GM18511 (cell line): ENCODE measurements around the gene ATP13A5.

Experiments used
- ATAC-seq: cut with Tn5 transposase; IDR thresholded peaks from one replicate; pipeline ENCODE4 v1.9.1; 2021; ENCODE audit warnings: mild to moderate bottlenecking, moderate library complexity; ENCODE audit not compliant: unreplicated experiment

Gene ATP13A5

GRCh38 chr3:193378706-193379105 lies at the start of gene ATP13A5:
Gene ATP13A5 (minus strand): TSS chr3:193378753. CDS start chr3:193378725, 28 bp downstream.
- no peak for ATAC-seq

GRCh38 chr3:193418576-193419373 lies 40.2 kb upstream of the ATP13A5 start:
- ATAC-seq: no peak

GRCh38 chr3:193416629-193417028 lies 38.1 kb upstream of the ATP13A5 start:
- no peak for ATAC-seq

- no peak for ATAC-seq
Measured at GRCh38 chr3:193407688-193408087, 29.1 kb upstream of the ATP13A5 start.

- no peak for ATAC-seq
Measured at GRCh38 chr3:193407112-193407511, 28.6 kb upstream of the ATP13A5 start.

GRCh38 chr3:193403307-193403706 lies 24.8 kb upstream of the ATP13A5 start:
- ATAC-seq: no peak

GRCh38 chr3:193400304-193400703 lies 21.8 kb upstream of the ATP13A5 start:
- ATAC-seq: no peak

- ATAC-seq: no peak
Measured at GRCh38 chr3:193396451-193397244, 18.1 kb upstream of the ATP13A5 start.

GRCh38 chr3:193391902-193392301 lies 13.3 kb upstream of the ATP13A5 start:
- no peak for ATAC-seq

GRCh38 chr3:193389335-193389734 lies 10.8 kb upstream of the ATP13A5 start:
- ATAC-seq: no peak

GRCh38 chr3:193388361-193388760 lies 9.8 kb upstream of the ATP13A5 start:
- ATAC-seq: no peak

GRCh38 chr3:193387596-193387995 lies 9.0 kb upstream of the ATP13A5 start:
- no peak for ATAC-seq

GRCh38 chr3:193377591-193377990 lies 962 bp downstream of the ATP13A5 start:
- no peak for ATAC-seq

- no peak for ATAC-seq
Measured at GRCh38 chr3:193375614-193376013, 2.9 kb downstream of the ATP13A5 start.

GRCh38 chr3:193372783-193373182 lies 5.8 kb downstream of the ATP13A5 start:
- no peak for ATAC-seq

- no peak for ATAC-seq
Measured at GRCh38 chr3:193367868-193368267, 10.7 kb downstream of the ATP13A5 start.

GRCh38 chr3:193357291-193357690 lies 21.3 kb downstream of the ATP13A5 start:
- ATAC-seq: no peak

- ATAC-seq: no peak
Measured at GRCh38 chr3:193354423-193354822, 24.1 kb downstream of the ATP13A5 start.

- ATAC-seq: no peak
Measured at GRCh38 chr3:193350744-193351143, 27.8 kb downstream of the ATP13A5 start.

GRCh38 chr3:193348686-193349085 lies 29.9 kb downstream of the ATP13A5 start:
- ATAC-seq: no peak

- ATAC-seq: no peak
Measured at GRCh38 chr3:193347521-193348501, 30.7 kb downstream of the ATP13A5 start.
